Measurements from ENCODE around the gene TRPM1. TPM values are rescaled to one million over a fixed set of nuclear protein-coding genes. Genes with fewer than 3 reads are reported as not detected.

Gene TRPM1
- total RNA-seq, result not detected

DNA sequence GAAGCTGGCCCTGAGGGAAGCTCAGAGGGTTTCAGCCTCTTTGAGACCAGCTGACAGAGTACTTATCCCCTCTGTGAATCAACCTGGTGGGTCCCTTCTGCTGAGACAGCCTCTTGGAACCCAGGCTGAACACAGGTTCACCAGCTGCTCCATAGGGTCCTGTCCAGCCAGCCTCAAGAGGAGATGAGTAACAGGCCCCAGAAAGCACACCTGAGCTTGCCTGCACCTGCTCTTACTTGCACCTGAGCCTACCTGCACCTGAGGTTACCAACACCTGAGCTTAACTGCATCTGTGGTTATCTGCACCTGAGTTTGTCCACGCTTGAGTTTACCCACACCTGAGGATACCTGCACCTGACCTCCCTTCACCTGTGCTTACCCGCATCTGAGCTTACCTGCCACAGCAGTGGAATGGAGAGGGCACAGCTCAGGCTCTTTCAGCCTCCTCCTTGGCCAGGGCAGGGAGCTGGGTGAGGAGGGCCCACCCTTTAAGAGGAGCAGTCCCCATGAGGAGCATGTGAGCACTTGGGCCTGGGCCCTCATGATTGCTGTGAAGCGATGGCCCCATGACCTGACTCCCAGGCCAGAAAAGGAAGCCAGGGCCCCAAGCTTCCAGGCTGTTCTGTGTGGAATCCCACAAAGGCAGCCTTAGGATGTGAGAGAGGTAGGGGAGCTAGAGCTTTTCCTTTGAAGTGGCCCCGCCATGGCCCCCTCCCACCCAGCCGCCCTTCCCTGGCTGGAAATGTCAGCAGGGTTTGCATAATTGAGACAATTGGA is at the start of gene TRPM1:
TRPM1 (minus strand) TSS at position 464 of the 777 bp plus-strand sequence. CDS start 20,370 bp downstream, outside the sequence.
- no peak for DNase-seq
- Histone ChIP-seq H3K27ac (no peak within 1 kb of the TSS), H3K4me3 (no peak within 1 kb of the TSS), H3K9me3 (no peaks in the 10 kb centered on the region), H3K36me3 (no peaks in the 10 kb centered on the region), H3K27me3 (no peaks in the 10 kb centered on the region), H3K4me1 (no peaks in the 10 kb centered on the region)
- TF ChIP-seq POLR2A (IDR thresholded peaks at IDR 0.05), result no peak
- TF ChIP-seq CTCF (IDR thresholded peaks at IDR 0.05 in 4 of 5, conservative IDR thresholded peaks at IDR 0.05 in 1 of 5), result no peak
- ATAC-seq, result no peak
- intact Hi-C loops (cut with DNase I; ENCODE audit: low total_unique reads), result no loop called here
- in situ Hi-C loops (cut with MboI; ENCODE audit: low sequenced_read_pairs in 4 of 4), result loop anchor here in 1 of 4 donors (25.0 kb wide), 1 partner anchor 439 kb away; no protein-coding TSS in a partner anchor

DNA sequence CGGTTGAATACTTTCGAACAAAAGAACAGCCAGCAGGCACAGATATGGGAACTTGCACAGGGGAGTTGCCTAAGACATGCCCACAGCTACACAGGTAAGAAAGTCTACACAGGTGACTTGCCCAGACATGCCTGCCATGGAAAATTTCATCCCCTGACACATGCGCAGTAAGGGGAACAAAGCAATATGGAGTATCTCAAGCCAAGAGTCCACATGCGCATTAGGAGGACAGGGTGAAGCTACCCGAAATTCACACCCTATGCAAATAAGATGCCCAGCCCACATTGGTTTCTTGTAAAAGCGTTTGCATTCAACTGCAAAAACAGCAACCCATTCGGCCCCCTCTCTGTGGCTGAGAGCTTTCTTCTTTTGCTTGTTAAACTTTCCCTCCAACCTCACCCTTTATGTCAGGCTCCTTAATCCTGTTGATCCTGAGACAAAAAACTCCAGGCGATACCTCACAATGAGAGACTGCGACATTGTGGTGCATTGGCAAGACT is 49.3 kb upstream of the TRPM1 start:
- ATAC-seq (no peak), DNase-seq (no peak)
- Histone ChIP-seq H3K36me3 (no peaks in the 10 kb centered on the region), H3K27ac (no peak overlapping the region), H3K27me3 (no peaks in the 10 kb centered on the region), H3K9me3 (no peaks in the 10 kb centered on the region), H3K4me1 (no peaks in the 10 kb centered on the region), H3K4me3 (no peak overlapping the region)
- TF ChIP-seq POLR2A (IDR thresholded peaks at IDR 0.05), result no peak
- TF ChIP-seq CTCF (IDR thresholded peaks at IDR 0.05 in 4 of 5, conservative IDR thresholded peaks at IDR 0.05 in 1 of 5), result no peak
- intact Hi-C loops (cut with DNase I; ENCODE audit: low total_unique reads), result no loop called here
- in situ Hi-C loops (cut with MboI; ENCODE audit: low sequenced_read_pairs in 4 of 4), result no loop called here

DNA sequence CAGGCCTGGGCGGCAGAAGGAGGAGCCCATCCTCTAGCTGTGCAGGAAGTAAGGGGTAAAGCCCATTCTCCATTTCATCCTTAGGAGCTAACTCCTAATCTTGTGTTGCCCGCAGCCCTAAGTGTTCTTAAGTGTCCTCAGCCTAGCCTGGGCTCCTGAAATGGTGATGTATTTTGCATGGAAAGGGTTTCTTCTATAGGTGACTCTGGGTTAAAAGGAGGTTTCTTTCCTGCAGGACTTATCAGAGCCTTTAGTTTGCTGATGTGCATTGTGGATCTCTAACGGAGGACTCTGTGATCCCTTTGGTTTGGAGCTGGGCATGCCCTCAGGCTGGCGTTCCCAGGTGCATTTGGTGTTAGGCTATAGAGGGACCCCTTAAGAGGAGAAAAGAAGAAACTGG is 48.5 kb upstream of the TRPM1 start:
- intact Hi-C loops (cut with DNase I; ENCODE audit: low total_unique reads), result no loop called here
- no peak overlapping the region for H3K4me3 ChIP-seq
- no peak for DNase-seq
- no peaks in the 10 kb centered on the region for H3K27me3 ChIP-seq
- ATAC-seq, result no peak
- H3K27ac ChIP-seq, result no peak overlapping the region
- no peaks in the 10 kb centered on the region for H3K9me3 ChIP-seq
- H3K36me3 ChIP-seq, result no peaks in the 10 kb centered on the region
- no peak for TF ChIP-seq CTCF (IDR thresholded peaks at IDR 0.05 in 4 of 5, conservative IDR thresholded peaks at IDR 0.05 in 1 of 5)
- no peak for TF ChIP-seq POLR2A (IDR thresholded peaks at IDR 0.05)
- H3K4me1 ChIP-seq, result no peaks in the 10 kb centered on the region
- in situ Hi-C loops (cut with MboI; ENCODE audit: low sequenced_read_pairs in 4 of 4), result loop anchor here in 3 of 4 donors (25.0 kb wide), 2 partner anchors 263 to 488 kb away; no protein-coding TSS in a partner anchor

GRCh38 chr15:31149088-31149505 is 47.6 kb upstream of the TRPM1 start:
- in situ Hi-C loops (cut with MboI; ENCODE audit: low sequenced_read_pairs in 4 of 4) (loop anchor here in 3 of 4 donors (25.0 kb wide), 2 partner anchors 262 to 487 kb away; no protein-coding TSS in a partner anchor), intact Hi-C loops (cut with DNase I; ENCODE audit: low total_unique reads) (no loop called here)
- DNase-seq, result no peak
- ATAC-seq, result no peak
- Histone ChIP-seq H3K36me3 (no peaks in the 10 kb centered on the region), H3K4me1 (no peaks in the 10 kb centered on the region), H3K9me3 (no peaks in the 10 kb centered on the region), H3K27ac (no peak overlapping the region), H3K4me3 (no peak overlapping the region), H3K27me3 (no peaks in the 10 kb centered on the region)
- TF ChIP-seq POLR2A (IDR thresholded peaks at IDR 0.05) (no peak), CTCF (IDR thresholded peaks at IDR 0.05 in 4 of 5, conservative IDR thresholded peaks at IDR 0.05 in 1 of 5) (no peak)

Measured in gastrocnemius medialis (tissue), 4 donors.